ENCODE data around the gene KCNJ15.
"Not testable (repeated sequence)": the region's sequence is repeated elsewhere in the genome, so short reads cannot be mapped to it uniquely, and the experiment has no call there.

Gene KCNJ15

DNA sequence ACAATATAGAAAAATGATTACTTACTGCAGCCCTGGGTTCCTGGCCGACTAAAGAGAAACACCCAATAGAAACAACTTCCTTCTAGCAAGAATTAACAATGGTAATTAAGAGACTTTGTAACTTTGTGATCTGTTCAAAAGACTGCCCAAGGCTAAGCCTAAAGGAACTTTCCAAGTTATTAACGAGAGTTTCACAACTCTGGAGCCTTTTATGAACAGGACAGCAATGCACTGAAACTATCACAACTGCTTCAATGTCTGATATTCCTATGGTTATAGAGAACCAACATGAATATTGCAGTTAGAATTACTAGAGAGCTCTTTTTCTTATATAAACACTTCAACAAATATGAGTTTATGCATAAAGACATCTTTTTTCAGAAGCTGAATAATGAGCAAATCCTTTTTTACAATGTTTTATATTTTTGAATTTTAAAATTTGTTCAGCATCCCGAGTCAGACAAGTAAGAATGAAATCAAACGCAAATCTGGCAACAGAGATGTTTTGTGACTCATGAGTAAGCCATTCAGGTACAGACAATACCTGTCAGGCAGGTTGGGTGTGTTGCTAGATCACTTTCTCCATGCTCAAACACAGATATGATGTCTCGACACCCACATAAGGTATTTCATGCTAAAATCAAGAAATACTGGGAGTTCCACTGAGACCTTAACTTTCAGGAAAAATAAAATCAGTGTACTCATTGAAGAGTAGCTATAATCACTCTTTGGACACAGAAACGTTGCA is 22.2 kb upstream of the KCNJ15 start:
- no peaks in the 10 kb centered on the region for H3K27me3 ChIP-seq
- no peak overlapping the region for H3K4me3 ChIP-seq (ENCODE audit: low read depth, low read length)
- no peak for DNase-seq
- no peaks in the 10 kb centered on the region for H3K9me3 ChIP-seq
- TF ChIP-seq, protein P1, sequence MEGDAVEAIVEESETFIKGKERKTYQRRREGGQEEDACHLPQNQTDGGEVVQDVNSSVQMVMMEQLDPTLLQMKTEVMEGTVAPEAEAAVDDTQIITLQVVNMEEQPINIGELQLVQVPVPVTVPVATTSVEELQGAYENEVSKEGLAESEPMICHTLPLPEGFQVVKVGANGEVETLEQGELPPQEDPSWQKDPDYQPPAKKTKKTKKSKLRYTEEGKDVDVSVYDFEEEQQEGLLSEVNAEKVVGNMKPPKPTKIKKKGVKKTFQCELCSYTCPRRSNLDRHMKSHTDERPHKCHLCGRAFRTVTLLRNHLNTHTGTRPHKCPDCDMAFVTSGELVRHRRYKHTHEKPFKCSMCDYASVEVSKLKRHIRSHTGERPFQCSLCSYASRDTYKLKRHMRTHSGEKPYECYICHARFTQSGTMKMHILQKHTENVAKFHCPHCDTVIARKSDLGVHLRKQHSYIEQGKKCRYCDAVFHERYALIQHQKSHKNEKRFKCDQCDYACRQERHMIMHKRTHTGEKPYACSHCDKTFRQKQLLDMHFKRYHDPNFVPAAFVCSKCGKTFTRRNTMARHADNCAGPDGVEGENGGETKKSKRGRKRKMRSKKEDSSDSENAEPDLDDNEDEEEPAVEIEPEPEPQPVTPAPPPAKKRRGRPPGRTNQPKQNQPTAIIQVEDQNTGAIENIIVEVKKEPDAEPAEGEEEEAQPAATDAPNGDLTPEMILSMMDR (IDR thresholded peaks at IDR 0.05; ENCODE audit: low read depth, low read length): no peak
- H3K36me3 ChIP-seq: no peaks in the 10 kb centered on the region
- no peaks in the 10 kb centered on the region for H3K4me1 ChIP-seq

DNA sequence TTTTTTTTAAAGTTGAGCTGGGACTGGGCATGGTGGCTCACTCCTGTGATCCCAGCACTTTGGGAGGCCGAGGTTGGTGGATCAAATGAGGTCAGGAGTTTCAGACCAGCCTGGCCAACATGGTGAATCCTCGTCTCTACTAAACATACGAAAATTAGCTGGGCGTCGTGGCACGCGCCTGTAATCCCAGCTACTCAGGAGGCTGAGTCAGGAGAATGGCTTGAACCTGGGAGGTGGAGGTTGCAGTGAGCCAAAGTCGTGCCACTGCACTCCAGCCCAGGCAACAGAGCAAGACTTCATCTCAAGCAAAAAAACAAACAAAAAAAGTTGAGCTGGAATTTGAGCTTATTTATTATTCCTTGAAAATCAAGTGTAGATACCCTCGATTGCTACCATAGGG is 21.5 kb upstream of the KCNJ15 start:
- not testable (repeated sequence) for H3K9me3 ChIP-seq; H3K4me1 ChIP-seq; H3K4me3 ChIP-seq (ENCODE audit: low read depth, low read length); H3K36me3 ChIP-seq; H3K27me3 ChIP-seq; DNase-seq

DNA sequence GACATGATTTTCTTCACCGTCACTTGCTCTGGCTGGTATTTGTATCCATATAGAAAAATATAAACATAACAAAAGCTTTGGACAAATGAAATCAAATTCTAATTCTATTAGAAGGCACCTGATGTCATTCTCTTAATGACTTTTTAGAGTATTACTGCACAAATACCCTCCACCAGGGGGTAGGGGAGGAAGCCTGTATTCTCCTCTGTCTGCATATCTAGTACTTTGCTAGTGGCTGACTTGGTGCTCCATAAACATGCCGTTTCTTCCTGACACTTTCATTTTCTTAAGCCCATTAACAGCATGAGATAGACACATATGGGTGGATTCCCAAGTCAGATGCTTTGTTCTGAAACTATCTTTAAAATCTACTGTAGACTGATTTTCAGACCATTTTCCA is 20.6 kb upstream of the KCNJ15 start:
- H3K27me3 ChIP-seq: no peaks in the 10 kb centered on the region
- TF ChIP-seq, protein P1 (IDR thresholded peaks at IDR 0.05; ENCODE audit: low read depth, low read length): no peak
- H3K36me3 ChIP-seq: no peaks in the 10 kb centered on the region
- no peaks in the 10 kb centered on the region for H3K4me1 ChIP-seq
- DNase-seq: no peak
- no peaks in the 10 kb centered on the region for H3K9me3 ChIP-seq
- H3K4me3 ChIP-seq (ENCODE audit: low read depth, low read length): no peak overlapping the region

DNA sequence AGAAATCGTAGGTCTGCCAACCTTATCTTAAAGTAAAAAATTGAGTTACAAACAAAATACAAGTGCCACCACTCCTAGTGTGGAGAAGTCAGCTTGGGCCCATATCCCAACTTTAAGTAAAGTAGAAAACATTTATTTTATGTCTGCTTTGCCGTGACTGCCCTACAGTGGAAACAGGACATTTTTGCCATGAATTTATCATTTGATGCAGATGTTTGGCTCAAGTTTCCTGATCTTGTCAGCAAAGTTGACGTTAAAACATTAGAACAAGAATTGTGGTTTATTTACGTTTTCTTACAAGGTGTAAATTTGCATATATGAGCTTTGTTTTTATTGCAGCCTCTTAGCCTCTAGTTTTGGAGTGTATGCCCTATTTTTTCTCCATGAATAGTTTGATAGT is 17.1 kb upstream of the KCNJ15 start:
- H3K4me1 ChIP-seq: no peaks in the 10 kb centered on the region
- DNase-seq: no peak

DNA sequence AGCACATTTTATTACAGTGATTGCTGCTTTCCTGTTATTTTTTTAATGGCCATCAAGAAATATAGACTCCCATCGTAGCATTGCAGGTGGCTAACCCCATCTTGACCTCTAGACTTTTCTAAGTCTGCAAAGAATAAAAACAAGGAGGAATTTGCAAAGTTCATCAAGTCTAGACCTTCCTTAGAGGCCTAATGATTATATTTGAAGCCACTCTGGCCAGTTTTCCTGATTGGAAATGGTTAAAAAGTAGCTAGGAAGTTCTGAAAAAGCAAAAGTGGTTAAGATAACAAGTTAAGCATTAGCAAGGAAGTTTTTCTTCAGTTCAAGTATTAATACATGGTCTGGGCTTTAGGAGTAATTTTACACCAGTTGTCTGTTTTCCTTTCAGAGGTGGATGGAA is 16.7 kb upstream of the KCNJ15 start:
- H3K4me3 ChIP-seq (ENCODE audit: low read depth, low read length): no peak overlapping the region
- TF ChIP-seq, protein P1 (IDR thresholded peaks at IDR 0.05; ENCODE audit: low read depth, low read length): no peak
- no peaks in the 10 kb centered on the region for H3K27me3 ChIP-seq
- no peaks in the 10 kb centered on the region for H3K4me1 ChIP-seq
- no peaks in the 10 kb centered on the region for H3K9me3 ChIP-seq
- no peak for DNase-seq
- H3K36me3 ChIP-seq: no peaks in the 10 kb centered on the region

More for the DNA sequence above, 17.1 kb upstream of the KCNJ15 start:
- TF ChIP-seq, protein P1 (IDR thresholded peaks at IDR 0.05; ENCODE audit: low read depth, low read length): no peak
- Histone ChIP-seq H3K9me3 (no peaks in the 10 kb centered on the region), H3K36me3 (no peaks in the 10 kb centered on the region), H3K4me3 (ENCODE audit: low read depth, low read length) (no peak overlapping the region), H3K27me3 (no peaks in the 10 kb centered on the region)

DNA sequence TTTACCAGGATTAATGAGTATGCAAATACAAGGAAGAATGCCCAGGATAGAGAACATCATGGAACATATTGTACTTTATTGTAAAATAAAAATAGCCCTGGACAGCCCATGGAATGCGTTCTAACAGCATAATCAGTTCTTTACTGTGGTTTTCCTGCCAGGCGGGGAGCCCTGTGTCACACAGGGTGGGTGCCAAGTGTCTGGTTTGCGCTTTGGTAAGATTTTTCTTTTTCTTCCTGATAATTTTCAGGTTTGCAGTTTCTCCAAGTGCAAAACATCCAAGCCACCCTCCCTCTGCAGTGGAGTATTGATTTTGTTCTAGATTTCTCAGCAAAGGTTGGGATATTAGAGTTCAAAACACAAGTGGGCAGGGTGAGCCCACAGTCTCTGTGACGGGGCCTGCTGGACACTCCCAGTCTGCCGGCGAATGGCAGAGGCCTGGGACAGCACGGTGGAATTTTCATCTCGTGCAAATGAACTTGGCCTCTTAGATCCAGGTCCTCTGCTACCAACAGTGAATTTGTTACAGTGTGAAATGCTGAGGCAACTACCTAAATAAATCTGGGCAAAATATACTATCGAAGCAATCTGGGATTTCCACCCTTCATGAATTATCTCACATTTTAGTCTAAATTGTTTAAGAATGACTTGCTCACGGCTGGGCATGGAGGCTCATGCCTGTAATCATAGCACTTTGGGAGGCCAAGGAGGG is 15.6 kb upstream of the KCNJ15 start:
- Histone ChIP-seq H3K27me3 (no peaks in the 10 kb centered on the region), H3K36me3 (no peaks in the 10 kb centered on the region), H3K4me3 (ENCODE audit: low read depth, low read length) (no peak overlapping the region), H3K4me1 (no peaks in the 10 kb centered on the region), H3K9me3 (no peaks in the 10 kb centered on the region)
- no peak for DNase-seq
- TF ChIP-seq, protein P1 (IDR thresholded peaks at IDR 0.05; ENCODE audit: low read depth, low read length): no peak

Measured in BE2C (cell line).